ENCODE results near the gene CEMP1. TPM values are rescaled to one million over a fixed set of nuclear protein-coding genes. Genes with fewer than 3 reads are reported as not detected.
A peak's percentile ranks its signal among the peaks of the same experiment; 100 is the strongest.

CEMP1 gene
- total RNA-seq, 1 experiment from 2014 or later, result 0.68 TPM

GRCh38 chr16:2532494-2533141, 1.4 kb upstream of the CEMP1 start:
- Histone ChIP-seq H3K36me3 (ENCODE audit: control insufficient read depth, insufficient read depth, low read length) (peaks cover 2% of the 10 kb centered on the region), H3K4me3 (ENCODE audit: low read depth, low read length) (peak overlapping the region; percentile 78), H3K9me3 (no peaks in the 10 kb centered on the region), H3K4me1 (peaks cover 17% of the 10 kb centered on the region), H3K27me3 (replicated peaks; ENCODE audit: control insufficient read depth, insufficient read depth, low read length) (no peaks in the 10 kb centered on the region)
- intact Hi-C loops (cut with micrococcal nuclease; ENCODE audit: unreplicated experiment), result no loop called here
- TSS peak; percentile 71 for BruUV-seq (replicated peaks)
- Mint-ChIP-seq H3K27ac (ENCODE audit: unreplicated experiment) (peak overlapping the region; percentile 94), H3K4me3 (ENCODE audit: unreplicated experiment) (peak overlapping the region; percentile 86), H3K9me3 (ENCODE audit: unreplicated experiment) (no peaks in the 10 kb centered on the region), H3K4me1 (ENCODE audit: low read depth, unreplicated experiment) (no peaks in the 10 kb centered on the region), H3K27me3 (ENCODE audit: insufficient read depth, unreplicated experiment) (no peaks in the 10 kb centered on the region), H3K36me3 (ENCODE audit: insufficient read depth, unreplicated experiment) (peaks cover 26% of the 10 kb centered on the region)
- peak; percentile 88 to 92 for DNase-seq
- POLR2A ChIA-PET, result interaction anchor here (0.7 to 1.6 kb wide), 3 partner anchors 9 to 14 kb away, joined by 3 to 15 read pairs (median 3); partner anchors contain the start of gene AMDHD2
- TF ChIP-seq CTCF (IDR thresholded peaks at IDR 0.05; ENCODE audit: insufficient read depth in 1 of 2, low read depth in 1 of 2, low read length in 1 of 2, severe bottlenecking in 1 of 2, unreplicated experiment in 1 of 2), result no peak
- CTCF ChIA-PET, result interaction anchor here (0.6 to 1.3 kb wide), 5 partner anchors 9 to 474 kb away, joined by 3 to 8 read pairs (median 4); partner anchors contain the start of gene AMDHD2

DNA sequence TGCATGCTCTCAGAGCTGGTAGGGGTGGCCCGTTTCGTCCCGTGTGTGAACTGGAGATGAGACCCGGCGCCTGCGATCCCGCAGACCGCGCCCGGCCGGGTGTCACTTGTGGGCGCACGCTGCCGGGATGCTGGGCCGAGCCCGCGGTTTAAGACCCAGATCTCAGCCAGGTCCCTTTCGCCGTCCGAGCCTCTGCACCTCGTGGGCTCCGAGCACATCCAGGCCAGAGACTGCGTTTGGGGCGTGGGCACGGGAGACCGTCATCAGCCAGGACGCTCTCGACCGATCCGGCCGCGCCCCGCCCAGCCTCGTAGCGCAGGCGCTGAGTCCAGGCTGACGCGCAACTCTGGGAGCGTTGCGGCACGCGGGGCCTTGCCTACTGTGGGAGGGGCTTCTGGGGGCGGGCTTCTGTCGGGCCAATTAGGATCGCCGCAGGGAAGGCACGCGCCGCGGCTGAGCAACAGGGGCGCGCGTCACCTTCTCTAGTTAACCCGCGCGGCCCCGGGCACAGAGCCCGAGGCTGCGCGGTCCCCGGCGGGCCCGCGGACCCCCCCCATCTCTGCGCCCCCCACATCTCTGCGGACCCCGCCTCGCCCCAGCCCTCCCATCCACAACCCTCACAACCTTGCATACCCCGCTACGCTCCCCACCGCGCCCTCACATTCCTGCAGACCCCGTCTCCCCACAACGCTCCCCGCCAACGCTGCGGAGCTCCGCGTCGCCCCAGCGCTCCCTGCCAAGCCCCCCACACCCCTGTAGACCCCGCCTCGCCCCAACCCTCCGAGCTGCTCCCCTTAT, 687 bp upstream of the CEMP1 start:
- Mint-ChIP-seq H3K27ac (ENCODE audit: unreplicated experiment) (peak overlapping the region; percentile 94), H3K27me3 (ENCODE audit: insufficient read depth, unreplicated experiment) (no peaks in the 10 kb centered on the region), H3K4me3 (ENCODE audit: unreplicated experiment) (peak overlapping the region; percentile 86), H3K36me3 (ENCODE audit: insufficient read depth, unreplicated experiment) (peaks cover 26% of the 10 kb centered on the region), H3K4me1 (ENCODE audit: low read depth, unreplicated experiment) (no peaks in the 10 kb centered on the region), H3K9me3 (ENCODE audit: unreplicated experiment) (no peaks in the 10 kb centered on the region)
- Histone ChIP-seq H3K4me3 (ENCODE audit: low read depth, low read length) (peak overlapping the region; percentile 78), H3K27me3 (replicated peaks; ENCODE audit: control insufficient read depth, insufficient read depth, low read length) (no peaks in the 10 kb centered on the region), H3K36me3 (ENCODE audit: control insufficient read depth, insufficient read depth, low read length) (peaks cover 4% of the 10 kb centered on the region), H3K9me3 (no peaks in the 10 kb centered on the region), H3K4me1 (peaks cover 12% of the 10 kb centered on the region)
- intact Hi-C loops (cut with micrococcal nuclease; ENCODE audit: unreplicated experiment), result no loop called here
- DNase-seq, result peak; percentile 97
- BruUV-seq (replicated peaks), result no TSS peak
- POLR2A ChIA-PET, result interaction anchor here (0.6 to 1.6 kb wide), 4 partner anchors 8 to 280 kb away, joined by 3 to 15 read pairs (median 4); partner anchors contain the start of genes AMDHD2 and ECI1
- CTCF ChIA-PET, result interaction anchor here (0.7 to 1.3 kb wide), 3 partner anchors 8 to 19 kb away, joined by 3 to 8 read pairs (median 4); partner anchors contain the start of gene AMDHD2
- TF ChIP-seq CTCF (IDR thresholded peaks at IDR 0.05; ENCODE audit: insufficient read depth in 1 of 2, low read depth in 1 of 2, low read length in 1 of 2, severe bottlenecking in 1 of 2, unreplicated experiment in 1 of 2), result no peak

DNA sequence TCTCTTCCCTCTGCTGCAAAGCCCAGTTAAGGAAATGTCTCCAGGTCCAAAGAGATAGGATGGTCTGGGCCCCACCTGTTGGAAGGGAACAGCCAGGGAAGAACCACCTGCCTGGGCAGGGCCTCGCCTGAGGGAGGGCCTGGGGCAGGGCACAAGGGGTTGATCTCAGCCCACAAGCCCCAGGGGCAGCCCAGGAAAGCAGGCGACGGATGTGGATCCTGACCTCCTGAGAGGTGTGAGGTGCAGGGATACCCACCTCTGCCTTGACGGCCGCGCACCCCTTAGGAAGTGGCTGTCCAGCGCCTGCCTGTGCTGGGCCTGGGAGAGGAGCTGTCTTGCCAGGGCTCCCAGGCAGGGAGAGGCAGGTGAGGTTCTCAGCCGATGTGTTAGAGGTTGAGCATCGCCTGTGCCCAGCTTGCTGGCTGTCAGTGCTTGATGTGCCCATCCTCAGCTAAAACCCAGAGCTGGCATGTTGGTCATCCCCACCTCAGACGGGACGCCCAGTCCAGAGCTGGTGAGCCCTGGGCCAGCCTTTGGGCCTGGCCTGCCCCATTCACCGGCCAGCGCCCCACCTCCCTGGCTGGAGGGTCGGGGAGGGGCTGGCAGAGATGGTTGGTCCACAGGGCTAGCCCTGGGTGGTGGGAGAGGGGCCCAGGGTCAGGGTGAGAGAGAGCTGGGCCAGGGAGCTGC, 434 bp downstream of the CEMP1 start:
- H3K9me3 Mint-ChIP-seq (ENCODE audit: unreplicated experiment), result no peaks in the 10 kb centered on the region
- H3K4me1 ChIP-seq, result peaks cover 4% of the 10 kb centered on the region; the same call in 1 of the 2 replicates
- H3K4me3 Mint-ChIP-seq (ENCODE audit: unreplicated experiment), result peak overlapping the region; percentile 86
- H3K27ac Mint-ChIP-seq (ENCODE audit: unreplicated experiment), result peak overlapping the region; percentile 94
- POLR2A ChIA-PET, result interaction anchor here (0.6 kb wide), 3 partner anchors 10 to 279 kb away, joined by 4 to 9 read pairs (median 6); partner anchors contain the start of genes AMDHD2 and ECI1
- peak overlapping the region; percentile 47 for H3K4me3 ChIP-seq (ENCODE audit: low read depth, low read length)
- peaks cover 27% of the 10 kb centered on the region for H3K36me3 Mint-ChIP-seq (ENCODE audit: insufficient read depth, unreplicated experiment)
- intact Hi-C loops (cut with micrococcal nuclease; ENCODE audit: unreplicated experiment), result no loop called here
- no peak for DNase-seq
- H3K27me3 Mint-ChIP-seq (ENCODE audit: insufficient read depth, unreplicated experiment), result no peaks in the 10 kb centered on the region
- no peaks in the 10 kb centered on the region for H3K9me3 ChIP-seq
- no peaks in the 10 kb centered on the region for H3K27me3 ChIP-seq (replicated peaks; ENCODE audit: control insufficient read depth, insufficient read depth, low read length)
- peaks cover 4% of the 10 kb centered on the region for H3K36me3 ChIP-seq (ENCODE audit: control insufficient read depth, insufficient read depth, low read length)
- no peak for TF ChIP-seq CTCF (IDR thresholded peaks at IDR 0.05; ENCODE audit: insufficient read depth in 1 of 2, low read depth in 1 of 2, low read length in 1 of 2, severe bottlenecking in 1 of 2, unreplicated experiment in 1 of 2)
- BruUV-seq (replicated peaks), result no TSS peak
- no peaks in the 10 kb centered on the region for H3K4me1 Mint-ChIP-seq (ENCODE audit: low read depth, unreplicated experiment)
- CTCF ChIA-PET, result no interaction called here
